PC-3 (cell line): Measurements from ENCODE around the gene RABGAP1L.

Source experiments
- CTCF ChIP-seq: fragments of 300-600 bp; sonication (generic); conservative IDR thresholded peaks from 2 replicates; pipeline ENCODE4 v1.5.1; 2017; ENCODE audit warnings: antibody characterized with exemption, low read depth, mild to moderate bottlenecking, low read length
- EZH2 ChIP-seq: fragments of 300-600 bp; sonication (generic); IDR thresholded peaks from one replicate; pipeline ENCODE4 v1.6.1; 2017; ENCODE audit warnings: antibody characterized with exemption, mild to moderate bottlenecking, low read length; ENCODE audit not compliant: unreplicated experiment

- no peak for TF ChIP-seq CTCF
- TF ChIP-seq EZH2 = no peak
Observed at GRCh38 chr1:174376030-174376429, 216.7 kb downstream of the RABGAP1L start.
